Natural killer cell treated with Interleukin-12 subunit alpha and Interleukin-12 subunit beta and Interleukin-15 and Interleukin-18, amount 100 ng/mL, for 72 hours (primary cell): Measurements from ENCODE around the gene CHD6. TPM values are rescaled to one million over a fixed set of nuclear protein-coding genes. Genes with fewer than 3 reads are reported as not detected.
A peak's percentile ranks its signal among the peaks of the same experiment; 100 is the strongest.

Source experiments
- ATAC-seq, 2 donors: fragments of 150-1000 bp; cut with Tn5 transposase in 1 of 2; sonication (Bioruptor Pico), chemical (Tn5 transposase) in 1 of 2; 2 replicates each; pipeline ENCODE4 v1.10.0; 2021
- DNase-seq: peaks from one replicate; pipeline ENCODE4 v3.0.0; 2022; ENCODE audit warnings: low spot score
- H3K27ac Mint-ChIP-seq, 2 donors: 1 replicate in 1 of 2; 2 replicates in 1 of 2; pipeline ENCODE4 v1.8.0; 2022; ENCODE audit warnings: mixed read lengths in 2 of 2, mild to moderate bottlenecking in 1 of 2, moderate library complexity in 1 of 2
- H3K27me3 Mint-ChIP-seq, 2 donors: 1 replicate in 1 of 2; 2 replicates in 1 of 2; pipeline ENCODE4 v1.8.0; 2022; ENCODE audit warnings: mixed read lengths in 2 of 2
- H3K36me3 Mint-ChIP-seq: one replicate; pipeline ENCODE4 v1.8.0; 2022; ENCODE audit warnings: mixed read lengths
- H3K4me1 Mint-ChIP-seq, 2 donors: 1 replicate in 1 of 2; 2 replicates in 1 of 2; pipeline ENCODE4 v1.8.0; 2022; ENCODE audit warnings: low read depth in 2 of 2, mixed read lengths in 2 of 2, mild to moderate bottlenecking in 1 of 2
- H3K4me3 Mint-ChIP-seq: one replicate; pipeline ENCODE4 v1.8.0; 2022; ENCODE audit warnings: mixed read lengths
- H3K9me3 Mint-ChIP-seq: 2 replicates; pipeline ENCODE4 v1.8.0; 2022; ENCODE audit warnings: mixed read lengths
- total RNA-seq, 2 donors: library from RNA; stranded (reverse); gene quantifications; one replicate each; pipeline ENCODE4 v1.2.3, GENCODE V29; 2022

CHD6 gene
- total RNA-seq, 2 donors from 2014 or later, result 27.8 to 33.0 TPM

DNA sequence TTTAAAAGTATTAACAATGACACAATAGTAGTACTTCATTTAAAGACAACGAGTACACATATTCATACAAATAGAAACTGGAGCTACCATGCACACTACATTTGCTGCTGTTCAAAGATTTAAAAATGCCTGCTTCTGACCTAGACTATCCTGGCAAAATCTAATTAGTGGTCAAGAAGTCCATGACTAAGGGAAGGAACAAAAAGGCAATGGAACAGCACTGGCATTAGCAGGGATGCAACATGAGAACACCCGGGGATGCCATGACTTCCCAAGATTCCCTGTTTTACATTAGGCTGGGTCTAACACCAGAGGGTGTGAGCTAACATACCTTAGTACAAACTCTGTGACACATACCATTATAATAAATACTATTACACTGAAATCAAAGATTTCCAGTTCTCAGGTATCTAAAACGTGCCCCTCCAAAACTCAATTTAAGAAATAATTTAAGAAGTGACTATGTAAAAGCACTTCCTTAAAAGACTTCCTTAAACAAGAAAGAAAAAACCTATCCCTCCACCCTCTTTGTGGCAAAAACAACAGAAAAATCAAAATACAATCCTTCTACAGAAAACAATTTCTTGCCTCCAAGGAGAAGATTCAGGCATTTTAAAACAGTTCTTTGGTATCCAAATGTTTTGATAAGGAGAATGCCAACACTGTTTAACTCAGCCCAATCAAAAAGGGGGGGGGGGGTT is 25.5 kb downstream of the CHD6 start:
- peaks cover 40 to 42% of the 10 kb centered on the region in 2 donors for H3K4me1 Mint-ChIP-seq

DNA sequence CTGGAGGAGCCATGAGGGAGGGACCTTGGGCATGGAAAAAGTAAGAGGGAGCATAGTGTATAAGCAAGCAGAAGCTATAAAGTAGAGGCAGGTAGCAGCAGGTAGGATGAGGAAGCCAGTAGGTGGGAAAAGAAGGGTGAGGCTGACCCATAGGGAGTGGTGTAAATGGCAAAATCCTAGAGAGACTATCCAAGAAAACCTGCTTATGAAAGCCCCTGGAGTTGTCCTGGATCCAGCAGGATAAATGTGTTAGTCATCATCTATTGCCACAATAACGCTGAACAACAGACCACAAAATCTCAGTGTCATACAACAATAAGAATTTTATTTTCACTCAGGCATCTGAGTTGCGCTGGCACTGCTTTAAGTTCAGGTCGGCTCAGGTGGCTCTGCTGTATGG is 30.2 kb downstream of the CHD6 start:
- Mint-ChIP-seq H3K27me3 (no peaks in the 10 kb centered on the region), H3K4me1 (peaks cover 9 to 16% of the 10 kb centered on the region in 2 donors), H3K27ac (no peak overlapping the region), H3K9me3 (peaks cover 4% of the 10 kb centered on the region), H3K36me3 (peaks cover 16% of the 10 kb centered on the region), H3K4me3 (no peak overlapping the region)
- ATAC-seq (no peak), DNase-seq (no peak)

More for the DNA sequence above, 25.5 kb downstream of the CHD6 start:
- DNase-seq (no peak), ATAC-seq (no peak)
- H3K36me3 Mint-ChIP-seq, result peaks cover 23% of the 10 kb centered on the region
- H3K9me3 Mint-ChIP-seq, result peaks cover 5% of the 10 kb centered on the region
- no peak overlapping the region for H3K4me3 Mint-ChIP-seq
- H3K27ac Mint-ChIP-seq, result no peak overlapping the region
- no peaks in the 10 kb centered on the region for H3K27me3 Mint-ChIP-seq

DNA sequence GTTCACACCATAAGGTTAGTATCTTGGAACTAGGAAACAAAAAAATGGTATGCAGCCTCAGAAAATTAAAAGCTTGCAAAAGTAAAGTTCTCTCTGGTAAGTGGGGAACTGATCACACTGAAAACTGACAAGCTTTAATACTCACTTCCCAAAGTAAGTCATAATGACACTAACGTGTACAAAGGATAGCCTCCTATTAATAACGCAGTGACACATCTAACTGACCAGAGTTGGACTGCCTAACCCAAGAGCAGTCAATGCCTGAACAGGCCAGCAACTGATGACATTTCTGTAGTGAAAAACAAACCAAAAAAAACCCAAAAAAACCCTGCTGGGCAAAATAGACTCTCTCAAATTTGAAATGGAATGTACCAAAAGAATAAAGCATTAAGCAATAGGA is 30.7 kb downstream of the CHD6 start:
- DNase-seq (no peak), ATAC-seq (no peak)
- peaks cover 10 to 20% of the 10 kb centered on the region in 2 donors for H3K4me1 Mint-ChIP-seq
- H3K4me3 Mint-ChIP-seq, result no peak overlapping the region
- H3K9me3 Mint-ChIP-seq, result peaks cover 4% of the 10 kb centered on the region
- H3K36me3 Mint-ChIP-seq, result peaks cover 16% of the 10 kb centered on the region
- no peak overlapping the region for H3K27ac Mint-ChIP-seq
- H3K27me3 Mint-ChIP-seq, result no peaks in the 10 kb centered on the region

DNA sequence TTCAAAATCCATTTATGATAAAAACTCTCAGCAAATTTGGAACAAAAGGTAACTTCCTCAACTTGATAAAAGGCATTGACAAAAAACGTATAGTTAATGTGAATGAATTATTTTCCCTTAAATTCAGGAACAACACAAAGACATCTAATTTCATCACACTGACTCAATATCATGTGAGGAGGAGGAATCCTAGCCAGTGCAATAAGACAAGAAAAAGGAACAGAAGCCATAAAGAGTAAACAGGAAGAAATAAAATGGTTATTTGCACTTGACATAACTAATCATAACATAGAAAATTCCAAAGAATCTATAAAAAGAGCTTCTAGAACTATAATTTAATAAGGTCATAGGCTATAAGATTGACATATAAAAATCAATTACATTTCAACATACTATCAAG is 31.4 kb downstream of the CHD6 start:
- no peak for ATAC-seq
- DNase-seq, result no peak
- Mint-ChIP-seq H3K9me3 (peaks cover 4% of the 10 kb centered on the region), H3K4me1 (peaks cover 14 to 23% of the 10 kb centered on the region in 2 donors), H3K36me3 (peaks cover 16% of the 10 kb centered on the region), H3K4me3 (no peak overlapping the region), H3K27ac (no peak overlapping the region), H3K27me3 (no peaks in the 10 kb centered on the region)

DNA sequence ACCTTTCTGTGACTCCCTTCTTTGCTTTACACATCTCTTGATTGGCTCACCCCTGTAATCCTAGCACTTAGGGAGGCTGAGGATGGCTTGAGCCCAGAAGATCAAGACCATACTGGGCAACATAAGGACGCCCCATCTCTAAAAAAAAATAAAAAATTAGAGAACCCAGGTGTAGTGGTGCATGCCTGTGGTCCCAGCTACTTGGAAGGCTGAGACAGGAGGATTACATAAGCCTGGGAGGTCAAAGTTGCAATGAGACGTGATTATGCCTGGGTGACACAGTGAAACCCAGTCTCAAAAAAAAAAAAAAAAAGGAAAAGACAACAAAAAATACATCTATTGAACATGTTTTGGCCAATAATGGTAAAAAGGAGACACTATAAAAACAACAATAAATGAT is 37.8 kb downstream of the CHD6 start:
- Mint-ChIP-seq H3K27ac (no peak overlapping the region), H3K9me3 (no peaks in the 10 kb centered on the region), H3K27me3 (no peaks in the 10 kb centered on the region), H3K4me3 (no peak overlapping the region), H3K36me3 (peaks cover 1% of the 10 kb centered on the region), H3K4me1 (peaks cover 34 to 40% of the 10 kb centered on the region in 2 donors)
- ATAC-seq (no peak), DNase-seq (no peak)

DNA sequence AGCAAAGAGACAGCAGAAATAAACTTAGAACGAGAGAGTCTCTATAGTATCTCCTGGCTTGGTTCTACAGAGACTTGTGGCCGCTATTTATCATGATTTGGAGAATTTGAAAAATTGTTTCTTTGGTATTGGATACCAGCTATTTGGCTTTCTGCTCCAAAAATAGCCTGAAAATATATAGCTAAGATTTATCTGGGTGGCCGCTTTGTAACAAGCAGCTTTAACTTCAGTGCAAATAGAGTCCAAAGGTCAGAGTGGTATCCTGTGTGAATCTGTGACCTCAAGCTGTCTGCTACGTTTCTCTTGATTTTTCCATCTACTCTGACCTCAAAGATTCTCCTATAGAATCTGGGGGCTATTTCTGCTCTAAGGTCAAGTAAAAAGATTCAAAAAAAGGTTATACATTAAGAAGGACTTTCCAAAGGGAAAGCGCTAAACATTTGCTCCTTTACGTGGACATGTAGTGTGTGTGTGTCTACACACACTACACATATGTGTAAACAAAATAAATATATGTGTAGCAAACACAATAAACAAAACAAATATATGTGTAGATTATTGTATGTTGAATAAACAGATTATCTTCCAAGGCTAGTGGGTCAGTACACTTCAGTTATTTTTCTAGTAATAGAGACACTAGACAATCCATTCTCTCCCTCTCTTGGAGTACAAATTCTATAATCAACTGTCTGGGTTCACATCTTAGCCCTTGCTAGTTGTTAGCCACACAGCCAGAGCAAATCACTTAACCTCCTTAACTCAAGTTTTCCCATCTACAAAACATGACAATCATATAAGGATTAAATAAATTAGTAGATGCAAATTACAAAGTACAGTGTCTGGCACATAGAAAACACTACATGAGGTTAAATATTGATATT is 40.8 kb downstream of the CHD6 start:
- Mint-ChIP-seq H3K9me3 (no peaks in the 10 kb centered on the region), H3K27ac (peak overlapping the region in 1 of 2 donors; percentile 3), H3K36me3 (no peaks in the 10 kb centered on the region), H3K4me3 (peak overlapping the region; percentile 44), H3K27me3 (no peaks in the 10 kb centered on the region), H3K4me1 (peaks cover 47 to 53% of the 10 kb centered on the region in 2 donors)
- ATAC-seq (peak in 1 of 2 donors; percentile 59), DNase-seq (no peak)

DNA sequence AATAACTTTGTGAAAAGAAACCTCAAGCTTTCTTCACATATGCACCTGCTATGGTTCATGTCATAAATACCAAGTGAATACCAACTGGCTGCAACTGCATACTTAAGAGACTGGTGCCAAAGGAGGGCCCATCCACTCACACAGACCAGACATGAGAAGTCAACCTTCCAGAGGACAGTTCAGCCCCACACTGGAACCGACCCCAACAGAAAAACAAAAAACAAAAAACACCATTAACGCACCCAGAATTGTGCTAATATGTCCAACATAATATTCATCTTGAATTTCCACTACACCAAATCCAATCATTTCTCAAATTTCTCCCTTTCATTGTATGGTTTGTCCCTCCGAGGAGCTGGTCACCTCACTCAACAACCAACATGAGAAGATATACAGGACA is 42.8 kb downstream of the CHD6 start:
- Mint-ChIP-seq H3K27ac (no peak overlapping the region), H3K36me3 (no peaks in the 10 kb centered on the region), H3K4me1 (peaks cover 51 to 60% of the 10 kb centered on the region in 2 donors), H3K4me3 (no peak overlapping the region), H3K27me3 (no peaks in the 10 kb centered on the region), H3K9me3 (no peaks in the 10 kb centered on the region)
- no peak for DNase-seq
- no peak for ATAC-seq

DNA sequence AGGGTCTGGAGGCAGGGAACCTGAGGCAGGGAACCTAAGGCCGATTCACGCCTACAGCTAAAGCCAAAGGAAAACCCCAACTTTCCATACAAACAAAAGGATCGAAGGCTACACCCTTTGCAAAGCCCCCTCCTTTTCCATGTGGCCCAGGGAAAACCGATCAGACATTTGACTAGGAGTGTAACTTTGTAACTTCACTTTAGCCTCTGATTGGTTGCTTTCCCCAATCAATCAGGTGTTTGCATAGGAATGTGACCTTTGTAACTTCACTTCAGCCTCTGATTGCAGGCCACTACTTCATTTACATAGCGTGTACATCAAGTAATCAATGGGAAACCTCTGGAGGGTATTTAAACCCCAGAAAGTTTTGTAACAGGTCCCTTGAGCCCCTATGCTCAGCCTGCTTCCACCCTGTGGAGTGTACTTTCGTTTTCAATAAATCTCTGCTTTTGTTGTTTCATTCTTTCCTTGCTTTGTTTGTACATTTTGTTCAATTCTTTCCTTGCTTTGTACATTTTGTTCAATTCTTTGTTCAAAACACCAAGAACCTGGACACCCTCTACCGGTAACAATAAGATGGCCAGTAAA is 43.3 kb downstream of the CHD6 start:
- no peaks in the 10 kb centered on the region for H3K36me3 Mint-ChIP-seq
- no peak overlapping the region for H3K4me3 Mint-ChIP-seq

DNA sequence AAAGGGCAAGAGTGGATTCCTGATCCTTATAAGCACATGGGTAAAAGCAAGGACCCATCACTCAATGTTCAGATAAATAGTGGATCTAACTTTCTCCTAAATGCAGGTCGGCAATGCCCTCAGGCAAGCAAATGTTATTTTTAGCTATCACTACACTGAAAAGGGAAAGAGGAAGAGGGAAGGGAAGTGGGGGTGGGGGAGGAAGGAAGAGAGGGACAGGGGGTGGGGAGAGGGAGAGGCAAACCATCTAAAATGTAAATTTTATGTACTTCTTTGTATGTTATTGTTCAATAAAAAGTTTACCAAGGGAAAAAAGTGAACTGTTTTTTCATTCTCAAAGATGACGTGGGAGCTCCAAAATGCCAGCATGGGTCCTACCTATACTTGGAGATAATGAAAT is 44.2 kb downstream of the CHD6 start:
- peak overlapping the region in 1 of 2 donors; percentile 11 for H3K27ac Mint-ChIP-seq
- H3K36me3 Mint-ChIP-seq, result no peaks in the 10 kb centered on the region
- H3K4me1 Mint-ChIP-seq, result peaks cover 56 to 57% of the 10 kb centered on the region in 2 donors
- no peak for DNase-seq
- H3K27me3 Mint-ChIP-seq, result no peaks in the 10 kb centered on the region
- no peak for ATAC-seq
- peak overlapping the region; percentile 32 for H3K4me3 Mint-ChIP-seq
- H3K9me3 Mint-ChIP-seq, result no peaks in the 10 kb centered on the region

More for the DNA sequence above, 43.3 kb downstream of the CHD6 start:
- no peak overlapping the region for H3K27ac Mint-ChIP-seq
- H3K4me1 Mint-ChIP-seq, result peaks cover 51 to 57% of the 10 kb centered on the region in 2 donors
- H3K27me3 Mint-ChIP-seq, result no peaks in the 10 kb centered on the region
- ATAC-seq, result no peak
- H3K9me3 Mint-ChIP-seq, result no peaks in the 10 kb centered on the region
- DNase-seq, result no peak

DNA sequence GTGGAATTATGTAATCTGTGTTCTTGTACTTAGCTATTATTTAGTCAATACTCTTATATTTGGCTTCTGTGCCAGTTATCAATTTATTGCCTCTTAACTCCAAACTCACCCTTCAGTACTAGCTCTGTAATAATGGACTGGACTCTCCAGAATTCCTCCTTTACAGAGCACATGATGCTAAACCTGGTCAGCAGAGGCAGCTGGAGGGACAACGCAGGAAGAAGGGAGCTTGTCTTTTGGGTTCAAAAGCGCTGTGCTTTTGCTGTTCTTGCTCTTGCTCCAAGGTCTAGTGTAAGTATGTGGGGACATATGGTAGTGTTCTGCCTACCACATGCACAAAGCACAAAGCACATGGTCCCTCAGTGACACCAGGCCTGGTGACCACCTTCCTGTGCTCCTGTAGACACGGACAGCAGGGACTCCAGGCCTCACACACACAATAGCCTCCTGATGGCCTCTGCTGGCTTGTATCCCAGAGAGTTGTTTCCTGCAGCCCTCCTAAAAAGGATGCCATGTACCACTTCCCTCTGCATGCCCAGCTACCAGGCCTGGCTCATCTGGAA is 46.1 kb downstream of the CHD6 start:
- Mint-ChIP-seq H3K36me3 (no peaks in the 10 kb centered on the region), H3K27me3 (no peaks in the 10 kb centered on the region), H3K4me1 (peaks cover 51 to 53% of the 10 kb centered on the region in 2 donors), H3K9me3 (no peaks in the 10 kb centered on the region), H3K27ac (no peak overlapping the region), H3K4me3 (no peak overlapping the region)
- ATAC-seq (no peak), DNase-seq (no peak)

DNA sequence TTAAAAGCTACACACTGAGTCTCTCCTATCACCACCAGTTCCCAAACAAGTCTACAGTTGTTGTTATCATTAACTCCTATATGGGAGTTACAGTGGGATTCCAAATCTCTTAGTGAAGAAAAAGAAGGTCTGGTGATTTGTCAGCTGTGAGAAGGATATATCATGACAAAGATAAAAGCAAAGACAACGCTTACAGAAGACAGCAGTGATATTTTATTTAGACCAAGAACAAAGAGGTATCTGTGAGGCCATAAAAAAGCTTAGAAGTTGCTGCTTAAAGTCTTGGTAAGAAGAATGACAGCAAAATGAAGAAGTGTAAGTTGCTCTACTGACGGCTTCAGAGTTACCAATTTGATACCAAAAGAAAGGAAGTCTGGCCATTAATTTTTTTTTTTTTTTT is 47.2 kb downstream of the CHD6 start:
- Mint-ChIP-seq H3K9me3 (no peaks in the 10 kb centered on the region), H3K27ac (no peak overlapping the region), H3K4me1 (peaks cover 45 to 49% of the 10 kb centered on the region in 2 donors), H3K4me3 (no peak overlapping the region), H3K36me3 (no peaks in the 10 kb centered on the region), H3K27me3 (no peaks in the 10 kb centered on the region)
- ATAC-seq (no peak), DNase-seq (no peak)

DNA sequence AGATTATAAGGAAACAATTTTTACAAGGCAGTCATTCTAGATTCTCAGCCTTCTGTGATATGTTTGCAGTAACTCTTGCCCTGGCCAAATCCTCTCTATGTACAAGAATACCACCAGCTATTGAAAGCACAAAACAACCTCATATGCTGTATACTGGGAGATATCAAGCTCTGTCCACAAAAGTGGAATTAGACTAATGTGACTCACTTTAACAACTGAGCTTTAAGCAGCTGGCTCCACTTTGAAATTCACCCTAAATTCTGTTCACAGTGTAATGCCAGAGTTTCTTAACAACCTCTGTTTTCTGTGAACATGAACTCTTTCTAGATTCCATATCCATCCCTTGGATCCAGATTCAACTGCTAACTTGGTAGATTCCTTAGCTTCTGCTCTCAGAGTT is 47.6 kb downstream of the CHD6 start:
- ATAC-seq, result no peak
- Mint-ChIP-seq H3K4me1 (peaks cover 46 to 47% of the 10 kb centered on the region in 2 donors), H3K36me3 (no peaks in the 10 kb centered on the region), H3K9me3 (no peaks in the 10 kb centered on the region), H3K27ac (no peak overlapping the region), H3K4me3 (no peak overlapping the region), H3K27me3 (no peaks in the 10 kb centered on the region)
- no peak for DNase-seq

DNA sequence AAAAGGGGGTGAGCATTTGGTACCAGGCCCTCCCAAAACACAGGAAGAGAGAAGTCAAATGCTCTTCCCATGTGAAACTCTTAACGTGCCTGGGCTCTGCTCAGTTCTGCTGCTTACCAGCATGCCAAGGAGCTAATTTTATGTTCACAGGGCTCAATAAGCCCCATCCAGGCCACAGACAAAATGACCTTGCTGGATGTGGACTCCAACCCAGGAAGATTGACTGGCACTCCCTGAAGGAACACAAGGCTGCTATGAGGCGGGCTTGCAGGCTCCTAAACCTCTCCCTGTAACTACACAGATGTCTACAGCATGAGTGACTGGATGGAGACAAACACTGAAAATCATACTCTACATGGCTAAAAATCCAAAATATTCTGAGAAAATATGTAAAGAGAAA is 50.6 kb downstream of the CHD6 start:
- ATAC-seq (no peak), DNase-seq (no peak)
- Mint-ChIP-seq H3K9me3 (no peaks in the 10 kb centered on the region), H3K27me3 (no peaks in the 10 kb centered on the region), H3K4me3 (no peak overlapping the region), H3K27ac (no peak overlapping the region), H3K36me3 (no peaks in the 10 kb centered on the region), H3K4me1 (peaks cover 32 to 33% of the 10 kb centered on the region in 2 donors)
